ENCODE results near the gene CAMP.

GRCh38 chr3:48268936-48269561, 45.8 kb downstream of the CAMP start:
- TF ChIP-seq CTCF (IDR thresholded peaks at IDR 0.05) (no peak), POLR2AphosphoS5 (IDR thresholded peaks at IDR 0.05) (no peak)
